HG02938 (cell line): Measurements from ENCODE around the gene TMEM51.

Source experiments
- ATAC-seq: cut with Tn5 transposase; IDR thresholded peaks from one replicate; pipeline ENCODE4 v1.9.1; 2021; ENCODE audit warnings: mild to moderate bottlenecking, moderate library complexity; ENCODE audit not compliant: unreplicated experiment

TMEM51 gene

GRCh38 chr1:15152318-15153183, 996 bp upstream of the TMEM51 start:
- no peak for ATAC-seq

- no peak for ATAC-seq
Observed at GRCh38 chr1:15153842-15154479, 414 bp downstream of the TMEM51 start.

GRCh38 chr1:15154480-15155036, 1.0 kb downstream of the TMEM51 start:
- ATAC-seq, result no peak

GRCh38 chr1:15155191-15155590, 1.6 kb downstream of the TMEM51 start:
- no peak for ATAC-seq

GRCh38 chr1:15155888-15156741, 2.6 kb downstream of the TMEM51 start:
- no peak for ATAC-seq

- no peak for ATAC-seq
Observed at GRCh38 chr1:15156807-15157380, 3.3 kb downstream of the TMEM51 start.

GRCh38 chr1:15157524-15158399, 4.2 kb downstream of the TMEM51 start:
- no peak for ATAC-seq

- ATAC-seq, result no peak
Observed at GRCh38 chr1:15158506-15159165, 5.1 kb downstream of the TMEM51 start.

GRCh38 chr1:15159166-15159555, 5.6 kb downstream of the TMEM51 start:
- ATAC-seq, result no peak

- no peak for ATAC-seq
Observed at GRCh38 chr1:15160626-15161025, 7.1 kb downstream of the TMEM51 start.

GRCh38 chr1:15167386-15167785, 13.8 kb downstream of the TMEM51 start:
- ATAC-seq, result no peak

- no peak for ATAC-seq
Observed at GRCh38 chr1:15168479-15168878, 14.9 kb downstream of the TMEM51 start.

GRCh38 chr1:15170071-15170470, 16.5 kb downstream of the TMEM51 start:
- no peak for ATAC-seq

GRCh38 chr1:15171271-15171908, 17.8 kb downstream of the TMEM51 start:
- ATAC-seq, result no peak

GRCh38 chr1:15172405-15173259, 19.1 kb downstream of the TMEM51 start:
- ATAC-seq, result no peak

- no peak for ATAC-seq
Observed at GRCh38 chr1:15173863-15174614, 20.5 kb downstream of the TMEM51 start.

GRCh38 chr1:15174615-15174983, 21.1 kb downstream of the TMEM51 start:
- no peak for ATAC-seq
